OCI-LY7 (cell line): ENCODE data around the gene PDZD2. TPM values are rescaled to one million over a fixed set of nuclear protein-coding genes. Genes with fewer than 3 reads are reported as not detected.
"Not testable (repeated sequence)": the region's sequence is repeated elsewhere in the genome, so short reads cannot be mapped to it uniquely, and the experiment has no call there.

Source experiments
- BruUV-seq: library from RNA; stranded (reverse); fragments of 400-500 nt; replicated peaks from 2 replicates; lab custom pipeline; 2021; lab: Mats Ljungman, UMichigan
- CTCF ChIA-PET: fragments of 300-600 bp; sonication (Branson Sonifier 250); formaldehyde crosslinking; loops from one replicate; lab custom pipeline; 2022; ENCODE audit warnings: antibody characterized with exemption; ENCODE audit not compliant: unreplicated experiment; lab: Charles Lee
- POLR2A ChIA-PET: fragments of 300-600 bp; sonication (Branson Sonifier 250); formaldehyde crosslinking; loops from one replicate; lab custom pipeline; 2022; ENCODE audit warnings: antibody characterized with exemption; lab: Charles Lee
- DNase-seq: peaks from one replicate; pipeline ENCODE4 v3.0.0-alpha.2; 2015; ENCODE audit warnings: low spot score
- H2AFZ ChIP-seq: fragments of 200-600 bp; sonication (generic), shearing (Covaris generic); 2 replicates; pipeline ENCODE4 v1.6.1; 2014; ENCODE audit warnings: mild to moderate bottlenecking, antibody characterized with exemption, low read length, moderate library complexity
- H3K27ac ChIP-seq: fragments of 200-600 bp; sonication (generic); 2 replicates; pipeline ENCODE4 v1.5.1; 2014; ENCODE audit warnings: mixed run types, low read depth, mild to moderate bottlenecking, moderate library complexity, low read length, inconsistent platforms; ENCODE audit not compliant: poor library complexity, severe bottlenecking
- H3K36me3 ChIP-seq: fragments of 200-600 bp; sonication (generic); 2 replicates; pipeline ENCODE4 v1.6.1; 2014; ENCODE audit warnings: mild to moderate bottlenecking, antibody characterized with exemption, low read length, moderate library complexity, mixed read lengths; ENCODE audit not compliant: insufficient read depth
- H3K4me1 ChIP-seq: fragments of 200-600 bp; sonication (generic); 2 replicates; pipeline ENCODE4 v1.5.1; 2014; ENCODE audit warnings: mild to moderate bottlenecking, low read length; ENCODE audit not compliant: insufficient read depth, poor library complexity, severe bottlenecking
- H3K4me2 ChIP-seq: fragments of 200-600 bp; sonication (generic); 2 replicates; pipeline ENCODE4 v1.6.1; 2014; ENCODE audit warnings: mild to moderate bottlenecking, low read length
- H3K4me3 ChIP-seq: fragments of 200-600 bp; sonication (generic); 2 replicates; pipeline ENCODE4 v1.5.1; 2014; ENCODE audit warnings: mild to moderate bottlenecking, low read depth, low read length; ENCODE audit not compliant: poor library complexity, severe bottlenecking
- H3K79me2 ChIP-seq: fragments of 200-600 bp; sonication (generic); 2 replicates; pipeline ENCODE4 v1.6.1; 2016; ENCODE audit warnings: low read depth, mild to moderate bottlenecking, low read length, moderate library complexity, mixed read lengths; ENCODE audit not compliant: insufficient read depth
- H3K9me2 ChIP-seq: fragments of 200-600 bp; sonication (generic); 2 replicates; pipeline ENCODE4 v1.6.1; 2016; ENCODE audit warnings: mild to moderate bottlenecking, low read length, mixed read lengths; ENCODE audit not compliant: insufficient read depth
- H3K9me3 ChIP-seq: fragments of 200-600 bp; sonication (generic); 2 replicates; pipeline ENCODE4 v1.6.1; 2014; ENCODE audit warnings: mild to moderate bottlenecking, mixed run types, low read length, mixed read lengths
- H4K20me1 ChIP-seq: fragments of 200-600 bp; sonication (generic); 2 replicates; pipeline ENCODE4 v1.6.1; 2014; ENCODE audit warnings: mild to moderate bottlenecking, antibody characterized with exemption, low read length, moderate library complexity, mixed read lengths; ENCODE audit not compliant: insufficient read depth
- EZH2phosphoT487 ChIP-seq: fragments of 200-600 bp; sonication (generic); IDR thresholded peaks from 2 replicates; pipeline ENCODE4 v1.6.1; 2018; ENCODE audit warnings: low read depth, borderline replicate concordance, mild to moderate bottlenecking, mixed run types, antibody characterized with exemption, low read length, moderate library complexity, mixed read lengths
- intact Hi-C: fragments of 100-400 bp; cut with micrococcal nuclease; formaldehyde crosslinking; loops from one replicate; pipeline ENCODE4 v1.10.0; 2022; ENCODE audit not compliant: unreplicated experiment
- total RNA-seq, 2 experiments: library from RNA; depleted of rRNA in 1 of 2; stranded (reverse); fragments of >200 nt in 1 of 2; shearing (Covaris generic) in 1 of 2; gene quantifications; 2 replicates each; pipeline ENCODE4 v1.2.3, GENCODE V29; 2014 to 2022
- TF ChIP-seq, protein P1 (sequence below): fragments of 200-600 bp; sonication (generic); conservative IDR thresholded peaks from 2 replicates; pipeline ENCODE4 v1.5.1; 2014; ENCODE audit warnings: mild to moderate bottlenecking, antibody characterized with exemption, low read length, moderate library complexity, mixed read lengths

The PDZD2 gene
- total RNA-seq, 2 experiments from 2014 or later, result 8.6 to 10.6 TPM

DNA sequence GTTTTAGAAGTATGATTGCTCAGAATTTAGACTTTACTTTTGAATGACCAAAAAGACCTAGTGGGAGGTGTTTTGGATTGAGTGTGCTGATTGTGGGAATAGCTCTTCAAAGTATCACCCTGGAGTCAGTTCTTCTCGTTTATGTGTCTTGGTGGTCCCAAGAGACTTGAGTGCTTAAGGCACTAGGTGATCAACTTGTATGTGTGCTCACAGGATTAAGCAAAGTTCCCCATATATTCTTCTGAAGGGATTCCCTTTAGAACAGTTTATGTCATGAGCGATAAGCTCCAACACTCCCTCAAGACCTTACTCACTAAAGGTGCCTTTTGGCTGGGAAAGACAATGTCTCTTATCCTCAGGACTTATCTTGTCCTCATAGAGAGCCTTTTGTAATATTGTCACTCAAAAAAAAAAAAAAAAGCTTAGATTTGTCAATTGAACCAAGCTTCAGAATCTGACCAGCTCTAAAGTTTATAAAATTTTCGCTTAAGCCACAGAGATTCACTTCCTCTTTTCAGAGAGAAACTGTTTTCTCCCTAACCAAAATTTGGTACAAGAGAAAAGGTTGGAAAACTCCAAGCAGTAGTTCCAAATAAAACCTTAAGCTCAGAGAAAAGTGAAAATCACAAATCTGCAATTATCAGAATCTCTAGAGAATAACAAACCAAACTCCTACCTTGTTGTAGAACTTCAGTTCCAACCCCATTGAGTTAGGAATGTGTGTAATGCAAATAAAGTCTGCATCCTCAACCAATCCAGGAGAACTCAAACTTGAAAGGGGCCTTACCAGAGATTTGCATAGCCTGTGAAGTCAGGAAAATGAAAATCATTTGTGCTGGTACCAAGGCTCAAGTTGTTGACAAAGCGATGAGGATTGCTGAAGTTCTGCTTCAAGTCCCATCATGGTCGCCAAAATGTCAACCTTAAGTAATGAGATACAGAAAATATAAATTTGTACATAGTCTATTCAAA is 40.0 kb upstream of the PDZD2 start:
- Histone ChIP-seq H3K36me3 (no peaks in the 10 kb centered on the region), H3K9me3 (no peaks in the 10 kb centered on the region), H2AFZ (no peak overlapping the region), H3K4me2 (0 out of 2 replicates have a peak overlapping the region, but pooled peaks have one; percentile 13), H3K79me2 (no peaks in the 10 kb centered on the region), H3K4me3 (no peak overlapping the region), H3K27ac (no peak overlapping the region), H3K9me2 (no peaks in the 10 kb centered on the region), H3K4me1 (peaks cover 4% of the 10 kb centered on the region), H4K20me1 (no peaks in the 10 kb centered on the region)
- intact Hi-C loops, result no loop called here
- CTCF ChIA-PET, result interaction anchor here (0.6 kb wide), 1 partner anchor 411 kb away, joined by 3 read pairs; no protein-coding TSS in a partner anchor
- no TSS peak for BruUV-seq
- no peak for DNase-seq
- TF ChIP-seq EZH2phosphoT487, result no peak
- TF ChIP-seq, protein P1, sequence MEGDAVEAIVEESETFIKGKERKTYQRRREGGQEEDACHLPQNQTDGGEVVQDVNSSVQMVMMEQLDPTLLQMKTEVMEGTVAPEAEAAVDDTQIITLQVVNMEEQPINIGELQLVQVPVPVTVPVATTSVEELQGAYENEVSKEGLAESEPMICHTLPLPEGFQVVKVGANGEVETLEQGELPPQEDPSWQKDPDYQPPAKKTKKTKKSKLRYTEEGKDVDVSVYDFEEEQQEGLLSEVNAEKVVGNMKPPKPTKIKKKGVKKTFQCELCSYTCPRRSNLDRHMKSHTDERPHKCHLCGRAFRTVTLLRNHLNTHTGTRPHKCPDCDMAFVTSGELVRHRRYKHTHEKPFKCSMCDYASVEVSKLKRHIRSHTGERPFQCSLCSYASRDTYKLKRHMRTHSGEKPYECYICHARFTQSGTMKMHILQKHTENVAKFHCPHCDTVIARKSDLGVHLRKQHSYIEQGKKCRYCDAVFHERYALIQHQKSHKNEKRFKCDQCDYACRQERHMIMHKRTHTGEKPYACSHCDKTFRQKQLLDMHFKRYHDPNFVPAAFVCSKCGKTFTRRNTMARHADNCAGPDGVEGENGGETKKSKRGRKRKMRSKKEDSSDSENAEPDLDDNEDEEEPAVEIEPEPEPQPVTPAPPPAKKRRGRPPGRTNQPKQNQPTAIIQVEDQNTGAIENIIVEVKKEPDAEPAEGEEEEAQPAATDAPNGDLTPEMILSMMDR, result no peak
- POLR2A ChIA-PET, result interaction anchor here (0.5 to 1.2 kb wide), 7 partner anchors 12 to 1889 kb away, joined by 3 to 6 read pairs (median 3); no protein-coding TSS in a partner anchor

DNA sequence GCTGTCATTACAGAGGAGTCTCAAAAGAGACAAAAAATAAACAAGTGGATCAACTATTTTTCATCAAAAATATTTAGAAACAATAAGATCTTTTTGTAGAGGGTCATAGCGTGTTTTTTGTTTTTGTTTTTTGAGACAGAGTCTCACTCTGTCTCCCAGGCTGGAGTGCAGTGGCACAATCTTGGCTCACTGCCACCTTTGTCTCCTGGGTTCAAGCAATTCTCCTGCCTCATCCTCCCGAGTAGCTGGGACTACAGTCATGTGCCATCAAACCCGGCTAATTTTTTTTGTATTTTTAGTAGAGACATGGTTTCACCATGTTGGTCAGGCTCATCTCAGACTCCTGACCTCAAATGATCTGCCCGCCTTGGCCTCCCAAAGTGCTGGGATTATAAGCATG is 36.6 kb upstream of the PDZD2 start:
- DNase-seq, intact Hi-C loops, H3K79me2 ChIP-seq, H3K4me1 ChIP-seq, H3K4me2 ChIP-seq, POLR2A ChIA-PET, H4K20me1 ChIP-seq, CTCF ChIA-PET, H3K9me3 ChIP-seq, BruUV-seq, H3K4me3 ChIP-seq, H2AFZ ChIP-seq, H3K27ac ChIP-seq, H3K36me3 ChIP-seq, H3K9me2 ChIP-seq: not testable (repeated sequence)

DNA sequence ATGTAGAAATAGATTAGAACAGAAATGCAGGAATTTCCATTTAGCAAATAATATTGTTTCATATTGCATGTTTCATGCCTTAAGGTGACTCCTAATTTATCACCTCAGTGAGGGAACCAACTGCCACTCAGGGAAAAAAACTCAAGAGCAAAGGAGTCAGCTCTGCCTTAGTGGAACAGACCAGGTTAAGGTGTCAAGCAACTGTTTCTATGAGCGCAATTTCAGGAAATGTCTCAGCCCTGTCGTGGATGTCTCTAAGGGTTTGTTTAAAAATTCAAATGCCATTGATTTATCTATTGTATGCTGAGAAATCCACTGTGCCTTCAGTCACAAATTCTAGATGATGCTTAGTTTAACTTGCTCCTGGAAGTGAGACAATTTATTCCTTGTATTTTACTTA is 34.7 kb upstream of the PDZD2 start:
- no TSS peak for BruUV-seq
- CTCF ChIA-PET, result no interaction called here

More for the DNA sequence above, 34.7 kb upstream of the PDZD2 start:
- Histone ChIP-seq H3K4me2 (no peak overlapping the region), H3K9me3 (no peaks in the 10 kb centered on the region), H3K4me3 (no peak overlapping the region), H3K27ac (no peak overlapping the region), H3K4me1 (peaks cover 1% of the 10 kb centered on the region), H3K9me2 (no peaks in the 10 kb centered on the region), H3K79me2 (no peaks in the 10 kb centered on the region), H2AFZ (no peak overlapping the region), H3K36me3 (no peaks in the 10 kb centered on the region), H4K20me1 (no peaks in the 10 kb centered on the region)
- intact Hi-C loops, result no loop called here
- POLR2A ChIA-PET, result interaction anchor here (0.6 kb wide), 1 partner anchor 71 kb away, joined by 3 read pairs; no protein-coding TSS in a partner anchor
- no peak for TF ChIP-seq EZH2phosphoT487
- TF ChIP-seq, protein P1, result no peak
- DNase-seq, result no peak
